Left lung (tissue), 10 donors: ENCODE results near the gene NPS. TPM values are rescaled to one million over a fixed set of nuclear protein-coding genes. Genes with fewer than 3 reads are reported as not detected.

ENCODE experiments used
- ATAC-seq: fragments of 200-7000 bp; cut with Tn5 transposase; one replicate; pipeline ENCODE4 v1.9.1; 2020; ENCODE audit warnings: moderate library complexity
- DNase-seq, 4 donors: peaks; one replicate each; pipeline ENCODE4 v3.0.0-alpha.2; 2013 to 2020
- H3K27ac ChIP-seq, 2 donors: fragments of 200-600 bp; sonication (generic) in 1 of 2; one replicate each; pipeline versions ENCODE4 v1.5.0 to v1.8.0; 2020 to 2021
- H3K27me3 ChIP-seq, 2 donors: fragments of 200-600 bp; sonication (generic) in 1 of 2; one replicate each; pipeline versions ENCODE4 v1.5.0 to v1.8.0; 2020 to 2021
- H3K36me3 ChIP-seq, 2 donors: fragments of 200-600 bp; sonication (generic) in 1 of 2; one replicate each; pipeline versions ENCODE4 v1.5.0 to v1.8.0; 2020 to 2021
- H3K4me1 ChIP-seq, 2 donors: fragments of 200-600 bp; one replicate each; pipeline ENCODE4 v1.8.0; 2021
- H3K4me3 ChIP-seq, 2 donors: fragments of 200-600 bp; sonication (generic) in 1 of 2; one replicate each; pipeline versions ENCODE4 v1.5.0 to v1.8.0; 2020 to 2021; ENCODE audit warnings: mild to moderate bottlenecking in 1 of 2
- H3K9me3 ChIP-seq, 2 donors: fragments of 200-600 bp; sonication (generic) in 1 of 2; one replicate each; pipeline versions ENCODE4 v1.5.0 to v1.8.0; 2020 to 2021
- intact Hi-C, 2 donors: fragments of 100-400 bp; cut with DNase I; formaldehyde crosslinking; loops; one replicate each; pipeline versions ENCODE4 v1.11.2 to v1.14.2; 2022
- polyA plus RNA-seq, 6 donors: library from polyadenylated mRNA; unstranded; fragments of 120-200 nt; gene quantifications; one replicate each; pipeline ENCODE4 v1.2.1, GENCODE V29; 2013; ENCODE audit not compliant: insufficient read length in 6 of 6
- total RNA-seq, 2 donors: library from RNA; stranded (reverse); fragmentation: NEBNext Ultra II Directional; extraction: Animal tissue kit (Norgen Biotek cat#: 25700); gene quantifications; one replicate each; pipeline ENCODE4 v1.2.1, GENCODE V29; 2021
- TF ChIP-seq, protein P1 (sequence below), 2 donors: fragments of 200-600 bp; sonication (generic) in 1 of 2; IDR thresholded peaks; one replicate each; pipeline versions ENCODE4 v1.5.0 to v1.8.0; 2021; ENCODE audit warnings: antibody characterized with exemption in 2 of 2
- donor health status: DM: no; HTN: yes; CAD: no.
- donor health status: DM: no; HTN: no; CAD: no.

Gene NPS
- total and polyA plus RNA-seq, 8 donors, result not detected

GRCh38 chr10:127579640-127580039 lies 30.5 kb downstream of the NPS start:
- intact Hi-C loops, result no loop called here
- DNase-seq (peak in 1 of 4 donors; percentile 30), ATAC-seq (peak; percentile 55)
- H3K9me3 ChIP-seq, result no peaks in the 10 kb centered on the region
- no peak overlapping the region for H3K27ac ChIP-seq
- TF ChIP-seq, protein P1, sequence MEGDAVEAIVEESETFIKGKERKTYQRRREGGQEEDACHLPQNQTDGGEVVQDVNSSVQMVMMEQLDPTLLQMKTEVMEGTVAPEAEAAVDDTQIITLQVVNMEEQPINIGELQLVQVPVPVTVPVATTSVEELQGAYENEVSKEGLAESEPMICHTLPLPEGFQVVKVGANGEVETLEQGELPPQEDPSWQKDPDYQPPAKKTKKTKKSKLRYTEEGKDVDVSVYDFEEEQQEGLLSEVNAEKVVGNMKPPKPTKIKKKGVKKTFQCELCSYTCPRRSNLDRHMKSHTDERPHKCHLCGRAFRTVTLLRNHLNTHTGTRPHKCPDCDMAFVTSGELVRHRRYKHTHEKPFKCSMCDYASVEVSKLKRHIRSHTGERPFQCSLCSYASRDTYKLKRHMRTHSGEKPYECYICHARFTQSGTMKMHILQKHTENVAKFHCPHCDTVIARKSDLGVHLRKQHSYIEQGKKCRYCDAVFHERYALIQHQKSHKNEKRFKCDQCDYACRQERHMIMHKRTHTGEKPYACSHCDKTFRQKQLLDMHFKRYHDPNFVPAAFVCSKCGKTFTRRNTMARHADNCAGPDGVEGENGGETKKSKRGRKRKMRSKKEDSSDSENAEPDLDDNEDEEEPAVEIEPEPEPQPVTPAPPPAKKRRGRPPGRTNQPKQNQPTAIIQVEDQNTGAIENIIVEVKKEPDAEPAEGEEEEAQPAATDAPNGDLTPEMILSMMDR (IDR thresholded peaks at IDR 0.05), result no peak
- H3K27me3 ChIP-seq, result no peaks in the 10 kb centered on the region
- no peak overlapping the region for H3K4me3 ChIP-seq
- H3K4me1 ChIP-seq, result peaks cover 7 to 24% of the 10 kb centered on the region in 2 donors
- no peaks in the 10 kb centered on the region for H3K36me3 ChIP-seq

DNA sequence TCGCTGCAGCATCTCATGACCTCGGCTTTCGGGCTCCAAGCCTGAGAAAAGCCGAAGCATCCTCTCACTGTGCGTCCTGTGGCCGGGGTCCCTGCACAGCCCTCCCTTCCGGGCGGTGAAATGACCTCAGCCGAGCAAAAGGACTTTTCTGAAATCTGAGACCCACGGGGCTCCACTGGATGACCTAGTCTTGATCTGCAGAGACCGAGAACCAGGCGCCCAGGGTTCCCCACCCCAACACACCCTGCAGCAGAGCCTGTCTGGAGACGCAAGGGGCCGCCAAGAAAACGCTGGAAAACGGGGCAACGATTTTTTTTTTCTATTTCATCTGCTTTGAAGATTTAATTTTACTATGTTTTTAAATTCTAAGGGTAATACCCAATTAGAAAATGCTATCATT lies 31.7 kb downstream of the NPS start:
- no peaks in the 10 kb centered on the region for H3K36me3 ChIP-seq
- TF ChIP-seq, protein P1 (IDR thresholded peaks at IDR 0.05), result no peak
- no peak overlapping the region for H3K4me3 ChIP-seq
- no peak overlapping the region for H3K27ac ChIP-seq
- H3K9me3 ChIP-seq, result no peaks in the 10 kb centered on the region
- no peaks in the 10 kb centered on the region for H3K27me3 ChIP-seq
- intact Hi-C loops, result no loop called here
- DNase-seq (no peak), ATAC-seq (no peak)
- peaks cover 7 to 24% of the 10 kb centered on the region in 2 donors for H3K4me1 ChIP-seq

- Histone ChIP-seq H3K27me3 (no peaks in the 10 kb centered on the region), H3K9me3 (no peaks in the 10 kb centered on the region), H3K36me3 (no peaks in the 10 kb centered on the region), H3K4me3 (no peak overlapping the region), H3K4me1 (no peaks in the 10 kb centered on the region), H3K27ac (no peak overlapping the region)
- TF ChIP-seq, protein P1 (IDR thresholded peaks at IDR 0.05), result no peak
- DNase-seq (no peak), ATAC-seq (no peak)
- intact Hi-C loops, result no loop called here
Measured at GRCh38 chr10:127585519-127586023, 36.5 kb downstream of the NPS start.

- H3K27ac ChIP-seq, result no peak overlapping the region
- TF ChIP-seq, protein P1 (IDR thresholded peaks at IDR 0.05), result no peak
- no peak for ATAC-seq
Measured at GRCh38 chr10:127587668-127588365, 38.7 kb downstream of the NPS start.

DNA sequence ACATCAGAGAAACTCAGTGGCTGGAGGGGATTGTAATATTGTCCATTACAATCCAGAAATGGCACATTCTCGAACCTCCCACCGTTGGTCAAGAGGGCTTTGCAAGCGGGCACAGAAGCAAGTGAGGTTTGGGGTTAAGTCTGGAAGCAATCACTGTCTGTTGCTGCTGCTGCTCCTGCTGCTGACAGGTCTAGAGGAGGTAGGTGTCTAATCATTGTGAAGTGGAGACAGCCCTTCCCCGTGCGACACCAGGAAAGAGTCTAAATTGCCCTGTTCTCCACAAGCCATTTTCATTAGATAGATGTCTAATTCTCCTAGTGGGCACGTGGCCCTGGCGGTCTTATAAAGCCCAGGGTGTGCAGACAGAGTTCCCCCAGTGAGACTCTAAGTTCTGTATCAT lies 43.5 kb downstream of the NPS start:
- DNase-seq (no peak), ATAC-seq (no peak)
- no peaks in the 10 kb centered on the region for H3K36me3 ChIP-seq
- H3K27me3 ChIP-seq, result no peaks in the 10 kb centered on the region
- H3K4me3 ChIP-seq, result no peak overlapping the region
- H3K4me1 ChIP-seq, result no peaks in the 10 kb centered on the region
- no peak overlapping the region for H3K27ac ChIP-seq
- no peaks in the 10 kb centered on the region for H3K9me3 ChIP-seq
- TF ChIP-seq, protein P1 (IDR thresholded peaks at IDR 0.05), result no peak
- intact Hi-C loops, result no loop called here

More at GRCh38 chr10:127587668-127588365, 38.7 kb downstream of the NPS start:
- Histone ChIP-seq H3K4me3 (no peak overlapping the region), H3K9me3 (no peaks in the 10 kb centered on the region), H3K4me1 (no peaks in the 10 kb centered on the region), H3K36me3 (no peaks in the 10 kb centered on the region), H3K27me3 (no peaks in the 10 kb centered on the region)
- DNase-seq, result no peak
- intact Hi-C loops, result no loop called here
